HepG2 (cell line): ENCODE results near the gene TRIM67. TPM values are rescaled to one million over a fixed set of nuclear protein-coding genes. Genes with fewer than 3 reads are reported as not detected.

Experiments
- ATAD3A ChIP-seq: sonication (generic); formaldehyde crosslinking; IDR thresholded peaks from 2 replicates; pipeline ENCODE4 v1.4.0; 2020; ENCODE audit warnings: missing genetic modification reagents
- CCDC6 ChIP-seq: sonication (generic); formaldehyde crosslinking; IDR thresholded peaks from 2 replicates; pipeline ENCODE4 v1.8.1; 2022; ENCODE audit warnings: mild to moderate bottlenecking, missing genetic modification reagents, moderate library complexity
- FOXK2 ChIP-seq: fragments of 450-650 bp; IDR thresholded peaks from 2 replicates; pipeline ENCODE4 v1.6.1; 2016
- IKZF4 ChIP-seq: sonication (generic); formaldehyde crosslinking; IDR thresholded peaks from 2 replicates; pipeline ENCODE4 v1.5.1; 2020; ENCODE audit warnings: borderline replicate concordance, mild to moderate bottlenecking, low read depth, missing genetic modification reagents; ENCODE audit errors: not compliant biosample characterization
- IKZF5 ChIP-seq: IDR thresholded peaks from 2 replicates; pipeline ENCODE4 v1.6.1; 2018; ENCODE audit warnings: missing genetic modification reagents, mild to moderate bottlenecking, missing compliant biosample characterization
- JUND ChIP-seq: sonication (generic); formaldehyde crosslinking; IDR thresholded peaks from 2 replicates; pipeline ENCODE4 v1.8.0; 2022; ENCODE audit warnings: mild to moderate bottlenecking, missing genetic modification reagents
- YY1 ChIP-seq: IDR thresholded peaks from 2 replicates; pipeline ENCODE4 v1.6.1; 2011; ENCODE audit warnings: low read length, low read depth, moderate library complexity, mild to moderate bottlenecking; ENCODE audit not compliant: insufficient read depth, insufficient replicate concordance
- ZBTB3 ChIP-seq: sonication (generic); formaldehyde crosslinking; IDR thresholded peaks from 2 replicates; pipeline ENCODE4 v1.4.0; 2020; ENCODE audit warnings: low read depth, mild to moderate bottlenecking, moderate library complexity, missing genetic modification reagents, borderline replicate concordance
- ZFP82 ChIP-seq: sonication (generic); formaldehyde crosslinking; IDR thresholded peaks from 2 replicates; pipeline ENCODE4 v1.5.1; 2020; ENCODE audit warnings: mild to moderate bottlenecking, missing genetic modification reagents, borderline replicate concordance
- ZFY ChIP-seq: sonication (generic); formaldehyde crosslinking; IDR thresholded peaks from 2 replicates; pipeline ENCODE4 v1.4.0; 2020; ENCODE audit warnings: missing genetic modification reagents
- ZNF441 ChIP-seq: sonication (generic); formaldehyde crosslinking; IDR thresholded peaks from 2 replicates; pipeline ENCODE4 v1.7.0; 2021; ENCODE audit warnings: missing genetic modification reagents, borderline replicate concordance
- ZNF724P ChIP-seq: sonication (generic); formaldehyde crosslinking; IDR thresholded peaks from 2 replicates; pipeline ENCODE4 v1.8.0; 2022; ENCODE audit warnings: missing genetic modification reagents, borderline replicate concordance
- ZNF879 ChIP-seq: sonication (generic); formaldehyde crosslinking; IDR thresholded peaks from 2 replicates; pipeline ENCODE4 v1.8.1; 2023; ENCODE audit warnings: missing genetic modification reagents
- polyA plus RNA-seq, 8 experiments: library from polyadenylated mRNA; depleted of rRNA in 3 of 8; stranded (reverse) in 7 of 8; unstranded in 1 of 8; fragments of >200 nt; fragmentation: Illumina TruSeq in 4 of 8; extraction: Trizol in 4 of 8; gene quantifications; 2 replicates each; pipeline versions ENCODE4 v1.2.1 to v1.2.3, GENCODE V29; 2011 to 2016; ENCODE audit warnings: low read depth in 4 of 8, missing spikeins in 1 of 8, mixed read lengths in 1 of 8; ENCODE audit not compliant: insufficient read depth in 1 of 8
- total RNA-seq, 5 experiments: library from RNA; depleted of rRNA; stranded (reverse); fragments of >200 nt; fragmentation: Illumina TruSeq; extraction: Trizol; gene quantifications; 2 replicates each; pipeline ENCODE4 v1.2.3, GENCODE V29; 2016; ENCODE audit warnings: low read depth in 1 of 5
- TF ChIP-seq, protein P1 (sequence below): sonication (generic); formaldehyde crosslinking; IDR thresholded peaks from 2 replicates; pipeline ENCODE4 v1.5.0; 2020; ENCODE audit warnings: mild to moderate bottlenecking, missing genetic modification reagents, borderline replicate concordance
- TF ChIP-seq, protein P2 (sequence below): sonication (generic); formaldehyde crosslinking; IDR thresholded peaks from 2 replicates; pipeline ENCODE4 v1.5.1; 2020; ENCODE audit warnings: mild to moderate bottlenecking, missing genetic modification reagents, moderate library complexity

Gene TRIM67
- total and polyA plus RNA-seq, 2 of the 13 experiments (the other 11 are each of a cell fraction or from before 2014, with no cell fraction given) = not detected

- TF ChIP-seq, protein P1, sequence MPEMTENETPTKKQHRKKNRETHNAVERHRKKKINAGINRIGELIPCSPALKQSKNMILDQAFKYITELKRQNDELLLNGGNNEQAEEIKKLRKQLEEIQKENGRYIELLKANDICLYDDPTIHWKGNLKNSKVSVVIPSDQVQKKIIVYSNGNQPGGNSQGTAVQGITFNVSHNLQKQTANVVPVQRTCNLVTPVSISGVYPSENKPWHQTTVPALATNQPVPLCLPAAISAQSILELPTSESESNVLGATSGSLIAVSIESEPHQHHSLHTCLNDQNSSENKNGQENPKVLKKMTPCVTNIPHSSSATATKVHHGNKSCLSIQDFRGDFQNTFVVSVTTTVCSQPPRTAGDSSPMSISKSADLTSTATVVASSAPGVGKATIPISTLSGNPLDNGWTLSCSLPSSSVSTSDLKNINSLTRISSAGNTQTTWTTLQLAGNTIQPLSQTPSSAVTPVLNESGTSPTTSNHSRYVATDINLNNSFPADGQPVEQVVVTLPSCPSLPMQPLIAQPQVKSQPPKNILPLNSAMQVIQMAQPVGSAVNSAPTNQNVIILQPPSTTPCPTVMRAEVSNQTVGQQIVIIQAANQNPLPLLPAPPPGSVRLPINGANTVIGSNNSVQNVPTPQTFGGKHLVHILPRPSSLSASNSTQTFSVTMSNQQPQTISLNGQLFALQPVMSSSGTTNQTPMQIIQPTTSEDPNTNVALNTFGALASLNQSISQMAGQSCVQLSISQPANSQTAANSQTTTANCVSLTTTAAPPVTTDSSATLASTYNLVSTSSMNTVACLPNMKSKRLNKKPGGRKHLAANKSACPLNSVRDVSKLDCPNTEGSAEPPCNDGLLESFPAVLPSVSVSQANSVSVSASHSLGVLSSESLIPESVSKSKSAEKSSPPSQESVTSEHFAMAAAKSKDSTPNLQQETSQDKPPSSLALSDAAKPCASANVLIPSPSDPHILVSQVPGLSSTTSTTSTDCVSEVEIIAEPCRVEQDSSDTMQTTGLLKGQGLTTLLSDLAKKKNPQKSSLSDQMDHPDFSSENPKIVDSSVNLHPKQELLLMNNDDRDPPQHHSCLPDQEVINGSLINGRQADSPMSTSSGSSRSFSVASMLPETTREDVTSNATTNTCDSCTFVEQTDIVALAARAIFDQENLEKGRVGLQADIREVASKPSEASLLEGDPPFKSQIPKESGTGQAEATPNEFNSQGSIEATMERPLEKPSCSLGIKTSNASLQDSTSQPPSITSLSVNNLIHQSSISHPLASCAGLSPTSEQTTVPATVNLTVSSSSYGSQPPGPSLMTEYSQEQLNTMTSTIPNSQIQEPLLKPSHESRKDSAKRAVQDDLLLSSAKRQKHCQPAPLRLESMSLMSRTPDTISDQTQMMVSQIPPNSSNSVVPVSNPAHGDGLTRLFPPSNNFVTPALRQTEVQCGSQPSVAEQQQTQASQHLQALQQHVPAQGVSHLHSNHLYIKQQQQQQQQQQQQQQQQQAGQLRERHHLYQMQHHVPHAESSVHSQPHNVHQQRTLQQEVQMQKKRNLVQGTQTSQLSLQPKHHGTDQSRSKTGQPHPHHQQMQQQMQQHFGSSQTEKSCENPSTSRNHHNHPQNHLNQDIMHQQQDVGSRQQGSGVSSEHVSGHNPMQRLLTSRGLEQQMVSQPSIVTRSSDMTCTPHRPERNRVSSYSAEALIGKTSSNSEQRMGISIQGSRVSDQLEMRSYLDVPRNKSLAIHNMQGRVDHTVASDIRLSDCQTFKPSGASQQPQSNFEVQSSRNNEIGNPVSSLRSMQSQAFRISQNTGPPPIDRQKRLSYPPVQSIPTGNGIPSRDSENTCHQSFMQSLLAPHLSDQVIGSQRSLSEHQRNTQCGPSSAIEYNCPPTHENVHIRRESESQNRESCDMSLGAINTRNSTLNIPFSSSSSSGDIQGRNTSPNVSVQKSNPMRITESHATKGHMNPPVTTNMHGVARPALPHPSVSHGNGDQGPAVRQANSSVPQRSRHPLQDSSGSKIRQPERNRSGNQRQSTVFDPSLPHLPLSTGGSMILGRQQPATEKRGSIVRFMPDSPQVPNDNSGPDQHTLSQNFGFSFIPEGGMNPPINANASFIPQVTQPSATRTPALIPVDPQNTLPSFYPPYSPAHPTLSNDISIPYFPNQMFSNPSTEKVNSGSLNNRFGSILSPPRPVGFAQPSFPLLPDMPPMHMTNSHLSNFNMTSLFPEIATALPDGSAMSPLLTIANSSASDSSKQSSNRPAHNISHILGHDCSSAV (CRISPR knock-in tag) = no peak
- TF ChIP-seq ZFP82 (CRISPR knock-in tag) (no peak), ZNF879 (no peak), FOXK2 (no peak), ZBTB3 (no peak), ATAD3A (CRISPR knock-in tag) (no peak), ZFY (CRISPR knock-in tag) (peak; percentile 73), CCDC6 (no peak), ZNF724P (CRISPR knock-in tag) (no peak), IKZF4 (peak; percentile 82), ZNF441 (CRISPR knock-in tag) (no peak; the same call in 1 of the 2 replicates), JUND (CRISPR knock-in tag) (no peak), YY1 (peak; percentile 96), IKZF5 (CRISPR knock-in tag) (no peak)
- TF ChIP-seq, protein P2, sequence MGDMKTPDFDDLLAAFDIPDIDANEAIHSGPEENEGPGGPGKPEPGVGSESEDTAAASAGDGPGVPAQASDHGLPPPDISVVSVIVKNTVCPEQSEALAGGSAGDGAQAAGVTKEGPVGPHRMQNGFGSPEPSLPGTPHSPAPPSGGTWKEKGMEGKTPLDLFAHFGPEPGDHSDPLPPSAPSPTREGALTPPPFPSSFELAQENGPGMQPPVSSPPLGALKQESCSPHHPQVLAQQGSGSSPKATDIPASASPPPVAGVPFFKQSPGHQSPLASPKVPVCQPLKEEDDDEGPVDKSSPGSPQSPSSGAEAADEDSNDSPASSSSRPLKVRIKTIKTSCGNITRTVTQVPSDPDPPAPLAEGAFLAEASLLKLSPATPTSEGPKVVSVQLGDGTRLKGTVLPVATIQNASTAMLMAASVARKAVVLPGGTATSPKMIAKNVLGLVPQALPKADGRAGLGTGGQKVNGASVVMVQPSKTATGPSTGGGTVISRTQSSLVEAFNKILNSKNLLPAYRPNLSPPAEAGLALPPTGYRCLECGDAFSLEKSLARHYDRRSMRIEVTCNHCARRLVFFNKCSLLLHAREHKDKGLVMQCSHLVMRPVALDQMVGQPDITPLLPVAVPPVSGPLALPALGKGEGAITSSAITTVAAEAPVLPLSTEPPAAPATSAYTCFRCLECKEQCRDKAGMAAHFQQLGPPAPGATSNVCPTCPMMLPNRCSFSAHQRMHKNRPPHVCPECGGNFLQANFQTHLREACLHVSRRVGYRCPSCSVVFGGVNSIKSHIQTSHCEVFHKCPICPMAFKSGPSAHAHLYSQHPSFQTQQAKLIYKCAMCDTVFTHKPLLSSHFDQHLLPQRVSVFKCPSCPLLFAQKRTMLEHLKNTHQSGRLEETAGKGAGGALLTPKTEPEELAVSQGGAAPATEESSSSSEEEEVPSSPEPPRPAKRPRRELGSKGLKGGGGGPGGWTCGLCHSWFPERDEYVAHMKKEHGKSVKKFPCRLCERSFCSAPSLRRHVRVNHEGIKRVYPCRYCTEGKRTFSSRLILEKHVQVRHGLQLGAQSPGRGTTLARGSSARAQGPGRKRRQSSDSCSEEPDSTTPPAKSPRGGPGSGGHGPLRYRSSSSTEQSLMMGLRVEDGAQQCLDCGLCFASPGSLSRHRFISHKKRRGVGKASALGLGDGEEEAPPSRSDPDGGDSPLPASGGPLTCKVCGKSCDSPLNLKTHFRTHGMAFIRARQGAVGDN (CRISPR knock-in tag) = peak; percentile 97
These were observed 79.3 kb downstream of the TRIM67 start, which contains the start of gene GNPAT (continued) for GRCh38 chr1:231240883-231241735.
